ENCODE measurements around the gene KLC1. TPM values are rescaled to one million over a fixed set of nuclear protein-coding genes. Genes with fewer than 3 reads are reported as not detected.
"Not testable (repeated sequence)": the region's sequence is repeated elsewhere in the genome, so short reads cannot be mapped to it uniquely, and the experiment has no call there.

The KLC1 gene
- total RNA-seq, 1 donor from 2014 or later: 171 TPM

- intact Hi-C loops (cut with DNase I): no loop called here
- DNase-seq: no peak
- H3K36me3 ChIP-seq: peaks cover 29% of the 10 kb centered on the region
- ATAC-seq: no peak
- H3K4me3 ChIP-seq: no peak overlapping the region
- peaks cover 57% of the 10 kb centered on the region for H3K4me1 ChIP-seq
- TF ChIP-seq CTCF (IDR thresholded peaks at IDR 0.05): no peak
- H3K9me3 ChIP-seq: no peaks in the 10 kb centered on the region
- H3K27ac ChIP-seq: no peak overlapping the region
- H3K27me3 ChIP-seq (ENCODE audit: low read depth): no peaks in the 10 kb centered on the region
Observed at GRCh38 chr14:103650213-103650612, 21.2 kb downstream of the KLC1 start.

GRCh38 chr14:103651585-103651984 lies 22.6 kb downstream of the KLC1 start:
- no peaks in the 10 kb centered on the region for H3K9me3 ChIP-seq
- peak in 1 of 2 donors; percentile 30 for ATAC-seq
- no peak for DNase-seq
- no peak for TF ChIP-seq CTCF (IDR thresholded peaks at IDR 0.05)
- H3K36me3 ChIP-seq: peaks cover 42% of the 10 kb centered on the region
- intact Hi-C loops (cut with DNase I): no loop called here
- no peaks in the 10 kb centered on the region for H3K27me3 ChIP-seq (ENCODE audit: low read depth)
- H3K27ac ChIP-seq: no peak overlapping the region
- peaks cover 57% of the 10 kb centered on the region for H3K4me1 ChIP-seq
- no peak overlapping the region for H3K4me3 ChIP-seq

- Histone ChIP-seq H3K36me3 (peaks cover 54% of the 10 kb centered on the region), H3K9me3 (no peaks in the 10 kb centered on the region), H3K4me1 (peaks cover 65% of the 10 kb centered on the region), H3K27ac (no peak overlapping the region), H3K4me3 (no peak overlapping the region), H3K27me3 (ENCODE audit: low read depth) (no peaks in the 10 kb centered on the region)
- DNase-seq: no peak
- intact Hi-C loops (cut with DNase I): no loop called here
- ATAC-seq: no peak
- no peak for TF ChIP-seq CTCF (IDR thresholded peaks at IDR 0.05)
Observed at GRCh38 chr14:103652806-103653205, 23.8 kb downstream of the KLC1 start.

GRCh38 chr14:103653336-103653735 lies 24.3 kb downstream of the KLC1 start:
- H3K27me3 ChIP-seq (ENCODE audit: low read depth); DNase-seq; H3K4me3 ChIP-seq; intact Hi-C loops (cut with DNase I); ATAC-seq; H3K9me3 ChIP-seq; H3K27ac ChIP-seq: not testable (repeated sequence)
- Histone ChIP-seq H3K4me1 (peaks cover 66% of the 10 kb centered on the region), H3K36me3 (peaks cover 58% of the 10 kb centered on the region)

GRCh38 chr14:103653805-103654204 lies 24.8 kb downstream of the KLC1 start:
- H3K36me3 ChIP-seq: peaks cover 58% of the 10 kb centered on the region
- intact Hi-C loops (cut with DNase I): no loop called here
- H3K9me3 ChIP-seq: no peaks in the 10 kb centered on the region
- H3K4me3 ChIP-seq: no peak overlapping the region
- DNase-seq: no peak
- TF ChIP-seq CTCF (IDR thresholded peaks at IDR 0.05): no peak
- H3K27ac ChIP-seq: no peak overlapping the region
- H3K4me1 ChIP-seq: peaks cover 66% of the 10 kb centered on the region
- ATAC-seq: no peak
- H3K27me3 ChIP-seq (ENCODE audit: low read depth): no peaks in the 10 kb centered on the region

- no peak for TF ChIP-seq CTCF (IDR thresholded peaks at IDR 0.05)
- peaks cover 66% of the 10 kb centered on the region for H3K4me1 ChIP-seq
- intact Hi-C loops (cut with DNase I): no loop called here
- DNase-seq (no peak), ATAC-seq (peak; percentile 15 to 65)
- H3K4me3 ChIP-seq: no peak overlapping the region
- no peak overlapping the region for H3K27ac ChIP-seq
- H3K36me3 ChIP-seq: peaks cover 63% of the 10 kb centered on the region
- H3K9me3 ChIP-seq: no peaks in the 10 kb centered on the region
- H3K27me3 ChIP-seq (ENCODE audit: low read depth): no peaks in the 10 kb centered on the region
Observed at GRCh38 chr14:103654619-103655018, 25.6 kb downstream of the KLC1 start.

Data from lower lobe of right lung (tissue), 2 donors.